A549 (cell line): ENCODE data around the gene RGS5. TPM values are rescaled to one million over a fixed set of nuclear protein-coding genes. Genes with fewer than 3 reads are reported as not detected.

Source experiments
- ATAC-seq, 2 experiments: fragments of 200-7000 bp in 1 of 2; fragments of >200 bp in 1 of 2; cut with Nextera tagmentation in 1 of 2; cut with Tn5 transposase in 1 of 2; 3 replicates each; pipeline versions ENCODE4 v1.8.0 to v1.9.1; 2018 to 2020; ENCODE audit warnings: mild to moderate bottlenecking in 1 of 2, moderate library complexity in 1 of 2
- CTCF ChIA-PET: fragments of 300-600 bp; sonication (Branson Sonifier 250); formaldehyde crosslinking; extraction: SDS; loops from one replicate; lab custom pipeline; 2021; ENCODE audit warnings: antibody characterized with exemption, inconsistent platforms; lab: Yijun Ruan, JAX
- POLR2A ChIA-PET: fragments of 350-600 bp; formaldehyde crosslinking; extraction: SDS; loops from one replicate; lab custom pipeline; 2021; ENCODE audit warnings: antibody characterized with exemption, inconsistent platforms; lab: Yijun Ruan, JAX
- DNase-seq, 2 experiments: peaks; one replicate each; pipeline versions ENCODE4 v3.0.0 to v3.0.0-alpha.2; 2011 to 2016; ENCODE audit warnings: low read depth in 1 of 2, low spot score in 1 of 2
- FAIRE-seq: peaks from 2 replicates; lab custom pipeline; 2011; peaks lifted over from hg19 to GRCh38; lab: Jason Lieb, UNC
- H3K27ac ChIP-seq, 2 experiments: fragments of >200 bp; sonication (Bioruptor Twin); formaldehyde crosslinking; 3 replicates each; pipeline ENCODE4 v1.5.1; 2016 to 2017
- H3K4me1 ChIP-seq: fragments of >200 bp; sonication (Bioruptor Twin); formaldehyde crosslinking; 3 replicates; pipeline ENCODE4 v1.6.1; 2016
- H3K4me2 ChIP-seq: fragments of >200 bp; sonication (Bioruptor Twin); formaldehyde crosslinking; 3 replicates; pipeline ENCODE4 v1.6.1; 2016
- H3K4me3 ChIP-seq: fragments of >200 bp; sonication (Bioruptor Twin); formaldehyde crosslinking; 3 replicates; pipeline ENCODE4 v1.5.1; 2016
- H3K9me3 ChIP-seq: fragments of >200 bp; sonication (Bioruptor Twin); formaldehyde crosslinking; 3 replicates; pipeline ENCODE4 v1.6.1; 2016
- ATOH8 ChIP-seq: fragments of 250-450 bp; sonication (Bioruptor Pico); IDR thresholded peaks from 2 replicates; pipeline ENCODE4 v1.5.0; 2020; ENCODE audit warnings: low read depth, mild to moderate bottlenecking, moderate library complexity
- CBX8 ChIP-seq: fragments of 200-600 bp; sonication (generic); IDR thresholded peaks from 2 replicates; pipeline ENCODE4 v1.6.1; 2016
- CHD2 ChIP-seq: fragments of 150-350 bp; IDR thresholded peaks from 2 replicates; pipeline ENCODE4 v1.6.1; 2014; ENCODE audit warnings: low read length; ENCODE audit not compliant: partially characterized antibody
- CHD4 ChIP-seq: fragments of 200-600 bp; sonication (generic); IDR thresholded peaks from 2 replicates; pipeline ENCODE4 v1.6.1; 2016; ENCODE audit warnings: antibody characterized with exemption, mild to moderate bottlenecking, borderline replicate concordance
- FOSL2 ChIP-seq, 2 experiments: fragments of 450-650 bp in 1 of 2; fragments of >200 bp in 1 of 2; sonication (Bioruptor Twin) in 1 of 2; formaldehyde crosslinking; IDR thresholded peaks; 2 replicates each; pipeline versions ENCODE4 v1.5.0 to v1.6.1; 2016 to 2020; ENCODE audit warnings: mild to moderate bottlenecking in 1 of 2, moderate library complexity in 1 of 2
- FOXS1 ChIP-seq: fragments of 250-450 bp; sonication (Bioruptor Pico); IDR thresholded peaks from 2 replicates; pipeline ENCODE4 v1.5.0; 2020; ENCODE audit warnings: mild to moderate bottlenecking, moderate library complexity
- HDAC2 ChIP-seq: fragments of 200-600 bp; sonication (generic); IDR thresholded peaks from 2 replicates; pipeline ENCODE4 v1.6.1; 2016
- HMGXB4 ChIP-seq: fragments of 250-450 bp; sonication (Bioruptor Pico); IDR thresholded peaks from 2 replicates; pipeline ENCODE4 v1.5.0; 2021; ENCODE audit warnings: mild to moderate bottlenecking, moderate library complexity, borderline replicate concordance
- HOXA7 ChIP-seq: fragments of 250-450 bp; sonication (Bioruptor Pico); IDR thresholded peaks from 2 replicates; pipeline ENCODE4 v1.5.0; 2020; ENCODE audit warnings: mild to moderate bottlenecking, moderate library complexity
- HOXB13 ChIP-seq: fragments of 250-450 bp; sonication (Bioruptor Pico); IDR thresholded peaks from 2 replicates; pipeline ENCODE4 v1.5.0; 2020; ENCODE audit warnings: low read depth, mild to moderate bottlenecking, moderate library complexity
- KDM5A ChIP-seq: fragments of 200-600 bp; sonication (generic); IDR thresholded peaks from 2 replicates; pipeline ENCODE4 v1.6.1; 2016; ENCODE audit warnings: antibody characterized with exemption, mild to moderate bottlenecking
- MAZ ChIP-seq: fragments of 150-350 bp; IDR thresholded peaks from 2 replicates; pipeline ENCODE4 v1.6.1; 2014; ENCODE audit warnings: antibody characterized with exemption, low read depth, low read length, borderline replicate concordance
- NFE2L2 ChIP-seq: fragments of 150-350 bp; conservative IDR thresholded peaks from 2 replicates; pipeline ENCODE4 v1.6.1; 2014; ENCODE audit warnings: low read length
- NPAS2 ChIP-seq: fragments of 250-450 bp; sonication (Bioruptor Pico); IDR thresholded peaks from 2 replicates; pipeline ENCODE4 v1.8.0; 2022; ENCODE audit warnings: mild to moderate bottlenecking, moderate library complexity, borderline replicate concordance
- NR3C1 ChIP-seq: fragments of >200 bp; sonication (Bioruptor Twin); formaldehyde crosslinking; IDR thresholded peaks from 3 replicates; pipeline ENCODE4 v1.6.1; 2017
- PHF8 ChIP-seq: fragments of 200-600 bp; sonication (generic); IDR thresholded peaks from 2 replicates; pipeline ENCODE4 v1.6.1; 2016; ENCODE audit warnings: low read depth, mild to moderate bottlenecking, antibody characterized with exemption, moderate library complexity, borderline replicate concordance
- POLR2AphosphoS2 ChIP-seq: conservative IDR thresholded peaks from 2 replicates; pipeline ENCODE4 v1.6.1; 2012; ENCODE audit warnings: low read length, improper control_type of control experiment, inconsistent platforms
- RAD21 ChIP-seq, 2 experiments: fragments of >200 bp in 1 of 2; sonication (Bioruptor Twin) in 1 of 2; formaldehyde crosslinking in 1 of 2; IDR thresholded peaks in 1 of 2; conservative IDR thresholded peaks in 1 of 2; 2 replicates in 1 of 2; 3 replicates in 1 of 2; pipeline ENCODE4 v1.6.1; 2012 to 2018; ENCODE audit warnings: inconsistent platforms in 1 of 2
- REST ChIP-seq: fragments of 200-600 bp; sonication (generic); IDR thresholded peaks from 2 replicates; pipeline ENCODE4 v1.6.1; 2016; ENCODE audit warnings: antibody characterized with exemption, mild to moderate bottlenecking, moderate library complexity
- RFX5 ChIP-seq: fragments of 450-650 bp; IDR thresholded peaks from 2 replicates; pipeline ENCODE4 v1.7.1; 2014; ENCODE audit warnings: antibody characterized with exemption, mild to moderate bottlenecking, moderate library complexity
- ZFP36 ChIP-seq: fragments of 450-650 bp; IDR thresholded peaks from 2 replicates; pipeline ENCODE4 v1.6.1; 2014; ENCODE audit warnings: borderline replicate concordance; ENCODE audit not compliant: partially characterized antibody
- WGBS: methylation state at CpG from one replicate; pipeline ENCODE4 v1.1.6; 2017; ENCODE audit errors: missing lambda C conversion rate; 5-methylcytosine and 5-hydroxymethylcytosine counted together
- polyA plus RNA-seq, 4 experiments: library from polyadenylated mRNA; depleted of rRNA in 3 of 4; stranded (reverse); fragments of >200 nt; fragmentation: RNase III in 1 of 4; extraction: RNeasy Plus Mini Kit Qiagen cat#74134 plus additional on column Dnase treatment in 1 of 4; gene quantifications; 2 replicates in 3 of 4; 3 replicates in 1 of 4; pipeline ENCODE4 v1.2.3, GENCODE V29; 2011 to 2017

Gene RGS5
- polyA plus RNA-seq, 2 of the 4 experiments (the other 2 are of a cell fraction): 2.2 to 6.5 TPM

- TF ChIP-seq KDM5A: no peak
These were observed 55.7 kb downstream of the RGS5 start (continued) for GRCh38 chr1:163147019-163147418.

GRCh38 chr1:163145435-163145834 is 57.3 kb downstream of the RGS5 start:
- Histone ChIP-seq H3K27ac (no peak overlapping the region), H3K4me3 (no peak overlapping the region), H3K4me2 (no peak overlapping the region), H3K9me3 (no peaks in the 10 kb centered on the region), H3K4me1 (no peaks in the 10 kb centered on the region)
- FAIRE-seq (no peak), ATAC-seq (no peak), DNase-seq (no peak)
- TF ChIP-seq KDM5A (no peak), HDAC2 (no peak), CHD4 (no peak), NFE2L2 (no peak), MAZ (no peak), POLR2AphosphoS2 (no peak), CHD2 (no peak), RAD21 (conservative IDR thresholded peaks at IDR 0.05 in 1 of 2, IDR thresholded peaks at IDR 0.05 in 1 of 2) (no peak), REST (no peak), HMGXB4 (no peak), CBX8 (no peak)
- 85% methylated on average over 1 of the region's 1 CpG for WGBS
- CTCF ChIA-PET: interaction anchor here (0.9 to 1.0 kb wide), 2 partner anchors 29 to 30 kb away, joined by 3 read pairs; no protein-coding TSS in a partner anchor
- POLR2A ChIA-PET: no interaction called here

- FAIRE-seq: no peak
- H3K27ac ChIP-seq: no peak overlapping the region
- ChIA-PET POLR2A (no interaction called here), CTCF (no interaction called here)
- ATAC-seq: no peak
- H3K4me2 ChIP-seq: no peak overlapping the region
- no peak overlapping the region for H3K4me3 ChIP-seq
- no peak for DNase-seq
- no peaks in the 10 kb centered on the region for H3K9me3 ChIP-seq
- 13% methylated on average over 3 of the region's 3 CpGs for WGBS
- H3K4me1 ChIP-seq: no peaks in the 10 kb centered on the region
- TF ChIP-seq HOXB13 (CRISPR knock-in tag) (no peak), NFE2L2 (no peak), HOXA7 (CRISPR knock-in tag) (no peak), CHD4 (no peak), ZFP36 (no peak), NPAS2 (no peak), REST (no peak), HMGXB4 (no peak), NR3C1 (no peak), FOSL2 (IDR thresholded peaks at IDR 0.05) (no peak), FOSL2 (CRISPR knock-in tag; IDR thresholded peaks at IDR 0.05) (no peak), ATOH8 (CRISPR knock-in tag) (no peak), RFX5 (no peak), PHF8 (no peak), KDM5A (no peak), FOXS1 (no peak)
These were observed 58.3 kb downstream of the RGS5 start for GRCh38 chr1:163144418-163144817.
